WTC11 (cell line): Measurements from ENCODE around the gene ZNF587.

Source experiments
- CREM ChIP-seq: sonication (generic); formaldehyde crosslinking; IDR thresholded peaks from 2 replicates; pipeline ENCODE4 v1.8.1; 2022; ENCODE audit warnings: mild to moderate bottlenecking, missing genetic modification reagents, moderate library complexity
- CTCF ChIP-seq: fragments of 200-600 bp; IDR thresholded peaks from 2 replicates; pipeline ENCODE4 v1.8.0; 2022; ENCODE audit warnings: antibody characterized with exemption
- E2F4 ChIP-seq: sonication (generic); formaldehyde crosslinking; IDR thresholded peaks from 2 replicates; pipeline ENCODE4 v1.8.1; 2022; ENCODE audit warnings: low read depth, mild to moderate bottlenecking, moderate library complexity, missing genetic modification reagents, borderline replicate concordance
- KAT7 ChIP-seq: sonication (generic); formaldehyde crosslinking; IDR thresholded peaks from 2 replicates; pipeline ENCODE4 v1.8.1; 2023; ENCODE audit warnings: missing genetic modification reagents, mild to moderate bottlenecking, borderline replicate concordance

GRCh38 chr19:57914531-57914930, 64.9 kb downstream of the ZNF587 start:
- TF ChIP-seq CREM (CRISPR knock-in tag) = no peak
- no peak for TF ChIP-seq KAT7 (CRISPR knock-in tag)
- TF ChIP-seq E2F4 (CRISPR knock-in tag) = no peak
- TF ChIP-seq CTCF = no peak
